Measurements from ENCODE around the gene TTC27. TPM values are rescaled to one million over a fixed set of nuclear protein-coding genes. Genes with fewer than 3 reads are reported as not detected.

Gene TTC27
- total RNA-seq, 1 donor from 2014 or later = 18.4 TPM

GRCh38 chr2:32688541-32688940 lies 60.7 kb downstream of the TTC27 start:
- Mint-ChIP-seq H3K9me3 (no peaks in the 10 kb centered on the region), H3K27me3 (ENCODE audit: low read depth) (no peaks in the 10 kb centered on the region), H3K4me3 (no peak overlapping the region), H3K27ac (no peak overlapping the region), H3K36me3 (peaks cover 1% of the 10 kb centered on the region), H3K4me1 (no peaks in the 10 kb centered on the region)
- no peak for DNase-seq (ENCODE audit: low spot score in 2 of 2, unreplicated experiment in 2 of 2)
- TF ChIP-seq CTCF (IDR thresholded peaks at IDR 0.05; ENCODE audit: unreplicated experiment) = no peak

- no peaks in the 10 kb centered on the region for H3K4me1 Mint-ChIP-seq
- H3K9me3 Mint-ChIP-seq = no peaks in the 10 kb centered on the region
- TF ChIP-seq CTCF (IDR thresholded peaks at IDR 0.05; ENCODE audit: unreplicated experiment) = no peak
- H3K36me3 Mint-ChIP-seq = no peaks in the 10 kb centered on the region
- no peak overlapping the region for H3K4me3 Mint-ChIP-seq
- H3K27me3 Mint-ChIP-seq (ENCODE audit: low read depth) = no peaks in the 10 kb centered on the region
- H3K27ac Mint-ChIP-seq = no peak overlapping the region
- DNase-seq (ENCODE audit: low spot score in 2 of 2, unreplicated experiment in 2 of 2) = no peak
Measured at GRCh38 chr2:32691678-32692077, 63.8 kb downstream of the TTC27 start.

- H3K4me3 Mint-ChIP-seq = no peak overlapping the region
- H3K27ac Mint-ChIP-seq = no peak overlapping the region
- no peaks in the 10 kb centered on the region for H3K27me3 Mint-ChIP-seq (ENCODE audit: low read depth)
- no peaks in the 10 kb centered on the region for H3K36me3 Mint-ChIP-seq
- no peak for DNase-seq (ENCODE audit: low spot score in 2 of 2, unreplicated experiment in 2 of 2)
- H3K9me3 Mint-ChIP-seq = no peaks in the 10 kb centered on the region
- H3K4me1 Mint-ChIP-seq = no peaks in the 10 kb centered on the region
- no peak for TF ChIP-seq CTCF (IDR thresholded peaks at IDR 0.05; ENCODE audit: unreplicated experiment)
Measured at GRCh38 chr2:32696439-32696838, 68.6 kb downstream of the TTC27 start.

GRCh38 chr2:32697156-32697555 lies 69.3 kb downstream of the TTC27 start:
- H3K4me1 Mint-ChIP-seq = no peaks in the 10 kb centered on the region
- no peak overlapping the region for H3K4me3 Mint-ChIP-seq
- no peak overlapping the region for H3K27ac Mint-ChIP-seq
- no peaks in the 10 kb centered on the region for H3K9me3 Mint-ChIP-seq
- no peaks in the 10 kb centered on the region for H3K27me3 Mint-ChIP-seq (ENCODE audit: low read depth)
- H3K36me3 Mint-ChIP-seq = no peaks in the 10 kb centered on the region
- DNase-seq (ENCODE audit: low spot score in 2 of 2, unreplicated experiment in 2 of 2) = no peak
- no peak for TF ChIP-seq CTCF (IDR thresholded peaks at IDR 0.05; ENCODE audit: unreplicated experiment)

- H3K27me3 Mint-ChIP-seq (ENCODE audit: low read depth) = no peaks in the 10 kb centered on the region
- no peaks in the 10 kb centered on the region for H3K4me1 Mint-ChIP-seq
- H3K4me3 Mint-ChIP-seq = no peak overlapping the region
- no peak overlapping the region for H3K27ac Mint-ChIP-seq
- peaks cover 4% of the 10 kb centered on the region for H3K36me3 Mint-ChIP-seq
- DNase-seq (ENCODE audit: low spot score in 2 of 2, unreplicated experiment in 2 of 2) = no peak
- TF ChIP-seq CTCF (IDR thresholded peaks at IDR 0.05; ENCODE audit: unreplicated experiment) = no peak
- H3K9me3 Mint-ChIP-seq = no peaks in the 10 kb centered on the region
Measured at GRCh38 chr2:32699151-32699550, 71.3 kb downstream of the TTC27 start.

GRCh38 chr2:32701806-32702205 lies 74.0 kb downstream of the TTC27 start:
- no peak for TF ChIP-seq CTCF (IDR thresholded peaks at IDR 0.05; ENCODE audit: unreplicated experiment)
- no peak for DNase-seq (ENCODE audit: low spot score in 2 of 2, unreplicated experiment in 2 of 2)
- Mint-ChIP-seq H3K9me3 (no peaks in the 10 kb centered on the region), H3K4me1 (no peaks in the 10 kb centered on the region), H3K4me3 (no peak overlapping the region), H3K36me3 (peaks cover 12% of the 10 kb centered on the region), H3K27me3 (ENCODE audit: low read depth) (no peaks in the 10 kb centered on the region), H3K27ac (no peak overlapping the region)

Measured in mesothelial cell of epicardium (in vitro differentiated cells).